HL-60 (cell line): ENCODE data around the gene MXRA7.
"Not testable (repeated sequence)": the region's sequence is repeated elsewhere in the genome, so short reads cannot be mapped to it uniquely, and the experiment has no call there.

Experiments
- DNase-seq, 2 experiments: peaks; one replicate each; pipeline ENCODE4 v3.0.0-alpha.2; 2010 to 2020; ENCODE audit warnings: low read depth in 1 of 2, low spot score in 1 of 2
- H3K27ac ChIP-seq: fragments of 250-450 bp; sonication (Bioruptor Pico); replicated peaks from 2 replicates; pipeline ENCODE4 v1.5.1; 2020; ENCODE audit warnings: mild to moderate bottlenecking, moderate library complexity
- H3K27me3 ChIP-seq: fragments of 250-450 bp; sonication (Bioruptor Pico); 2 replicates; pipeline ENCODE4 v1.5.1; 2021; ENCODE audit warnings: mild to moderate bottlenecking, moderate library complexity; ENCODE audit not compliant: insufficient read depth, poor library complexity, severe bottlenecking
- H3K4me3 ChIP-seq: replicated peaks from 2 replicates; pipeline ENCODE4 v1.5.1; 2011; ENCODE audit warnings: mild to moderate bottlenecking, control low read depth, low read length; ENCODE audit not compliant: insufficient read depth
- CTCF ChIP-seq: IDR thresholded peaks from one replicate; pipeline ENCODE4 v1.5.1; 2011; ENCODE audit warnings: low read length, control low read depth, inconsistent platforms; ENCODE audit not compliant: insufficient read depth
- GABPA ChIP-seq: IDR thresholded peaks from 2 replicates; pipeline ENCODE4 v1.6.1; 2012; ENCODE audit warnings: low read depth
- POLR2AphosphoS5 ChIP-seq: IDR thresholded peaks from 2 replicates; pipeline ENCODE4 v1.6.1; 2012; ENCODE audit warnings: low read depth
- REST ChIP-seq: IDR thresholded peaks from 2 replicates; pipeline ENCODE4 v1.6.1; 2012; ENCODE audit warnings: low read depth; ENCODE audit not compliant: insufficient replicate concordance
- SPI1 ChIP-seq: IDR thresholded peaks from 2 replicates; pipeline ENCODE4 v1.6.1; 2012; ENCODE audit warnings: low read depth, mild to moderate bottlenecking, borderline replicate concordance

Gene MXRA7

GRCh38 chr17:76714822-76715495 is 4.2 kb upstream of the MXRA7 start:
- H3K4me3 ChIP-seq: no peak overlapping the region
- no peaks in the 10 kb centered on the region for H3K27me3 ChIP-seq
- peak overlapping the region; percentile 76 for H3K27ac ChIP-seq
- DNase-seq: peak in 1 of 2 experiments; percentile 77
- TF ChIP-seq REST (no peak), CTCF (peak; percentile 66), SPI1 (no peak)

- Histone ChIP-seq H3K27me3 (no peaks in the 10 kb centered on the region), H3K4me3 (no peak overlapping the region), H3K27ac (peak overlapping the region; percentile 76)
- TF ChIP-seq CTCF (no peak), POLR2AphosphoS5 (no peak), REST (no peak), SPI1 (no peak), GABPA (no peak)
- no peak for DNase-seq
Measured at GRCh38 chr17:76714336-76714735, 3.6 kb upstream of the MXRA7 start.

GRCh38 chr17:76713765-76714164 is 3.0 kb upstream of the MXRA7 start:
- DNase-seq: no peak
- H3K27ac ChIP-seq: no peak overlapping the region
- H3K4me3 ChIP-seq: no peak overlapping the region
- H3K27me3 ChIP-seq: no peaks in the 10 kb centered on the region
- no peak for TF ChIP-seq CTCF
- no peak for TF ChIP-seq SPI1
- TF ChIP-seq POLR2AphosphoS5: no peak
- no peak for TF ChIP-seq GABPA
- TF ChIP-seq REST: no peak

- not testable (repeated sequence) for H3K27me3 ChIP-seq, H3K27ac ChIP-seq, DNase-seq, H3K4me3 ChIP-seq
Measured at GRCh38 chr17:76712321-76712720, 1.6 kb upstream of the MXRA7 start.

- H3K4me3 ChIP-seq: peak overlapping the region; percentile 46
- DNase-seq, H3K27ac ChIP-seq, H3K27me3 ChIP-seq: not testable (repeated sequence)
Measured at GRCh38 chr17:76709951-76710862, 558 bp downstream of the MXRA7 start.
